Type B pancreatic cell (in vitro differentiated cells): ENCODE measurements around the gene ATP1A1. TPM values are rescaled to one million over a fixed set of nuclear protein-coding genes. Genes with fewer than 3 reads are reported as not detected.

ENCODE experiments used
- DNase-seq: peaks from one replicate; pipeline ENCODE4 v3.0.0; 2021; ENCODE audit warnings: mixed read lengths; ENCODE audit not compliant: unreplicated experiment; ENCODE audit errors: extremely low spot score
- H3K27ac Mint-ChIP-seq: 2 replicates; pipeline ENCODE4 v1.8.0; 2021; ENCODE audit warnings: mild to moderate bottlenecking, mixed read lengths
- H3K27me3 Mint-ChIP-seq: 2 replicates; pipeline ENCODE4 v1.8.0; 2021; ENCODE audit warnings: mixed read lengths
- H3K36me3 Mint-ChIP-seq: 2 replicates; pipeline ENCODE4 v1.8.0; 2021; ENCODE audit warnings: mixed read lengths
- H3K4me1 Mint-ChIP-seq: one replicate; pipeline ENCODE4 v1.8.0; 2021; ENCODE audit warnings: mixed read lengths; ENCODE audit not compliant: unreplicated experiment
- H3K4me3 Mint-ChIP-seq: 2 replicates; pipeline ENCODE4 v1.8.0; 2021; ENCODE audit warnings: mild to moderate bottlenecking, mixed read lengths
- H3K9me3 Mint-ChIP-seq: 2 replicates; pipeline ENCODE4 v1.8.0; 2021; ENCODE audit warnings: mixed read lengths
- CTCF ChIP-seq: fragments of 200-600 bp; sonication (generic); conservative IDR thresholded peaks from 2 replicates; pipeline ENCODE4 v1.5.0; 2021; ENCODE audit warnings: antibody characterized with exemption, mild to moderate bottlenecking
- total RNA-seq: library from RNA; stranded (reverse); gene quantifications from 2 replicates; pipeline ENCODE4 v1.2.1, GENCODE V29; 2021; ENCODE audit warnings: low replicate concordance

ATP1A1 gene
- total RNA-seq, 1 donor from 2014 or later = 374 TPM

DNA sequence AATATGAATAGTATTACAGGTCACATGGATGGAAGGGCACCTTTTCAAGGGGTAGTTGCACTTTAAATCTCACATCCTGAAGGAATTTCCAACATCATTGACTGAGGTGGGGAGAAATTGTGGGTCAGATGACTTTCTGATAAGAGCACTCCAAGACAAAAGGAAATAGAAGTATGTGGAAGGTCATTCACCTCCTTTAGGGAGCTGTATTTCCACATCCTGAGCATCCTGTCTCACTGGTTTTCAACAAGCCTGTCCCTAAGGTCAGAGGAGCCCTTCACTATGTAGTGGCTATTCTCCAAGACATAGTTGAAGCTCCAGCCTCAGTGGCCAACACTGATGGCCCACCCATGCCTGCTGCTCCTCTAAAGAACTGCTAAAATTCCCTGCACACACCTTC, 76.5 kb downstream of the ATP1A1 start:
- Mint-ChIP-seq H3K27ac (no peak overlapping the region), H3K4me3 (no peak overlapping the region), H3K4me1 (peaks cover 30% of the 10 kb centered on the region), H3K9me3 (no peaks in the 10 kb centered on the region), H3K36me3 (no peaks in the 10 kb centered on the region), H3K27me3 (no peaks in the 10 kb centered on the region)
- TF ChIP-seq CTCF = no peak
- no peak for DNase-seq

DNA sequence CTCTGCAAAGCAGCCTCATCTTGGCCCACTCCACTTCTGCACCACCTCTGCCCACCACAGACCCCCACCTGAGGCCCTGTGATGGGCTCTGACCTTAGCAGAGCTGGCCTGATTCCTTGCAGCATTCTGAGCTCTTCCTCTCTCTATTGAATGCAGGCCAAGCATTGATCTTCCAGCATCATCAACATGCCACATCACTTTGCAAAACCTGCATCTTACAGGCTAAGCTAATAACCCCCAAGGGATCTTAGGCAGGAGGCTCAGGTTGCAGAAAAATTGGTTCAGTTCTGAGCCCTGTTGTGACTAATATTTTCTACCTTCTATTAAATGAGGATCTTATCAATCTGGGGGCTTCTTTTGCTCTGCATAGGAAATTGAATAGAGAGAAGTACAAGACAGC, 78.7 kb downstream of the ATP1A1 start:
- no peak for DNase-seq
- H3K4me3 Mint-ChIP-seq = no peak overlapping the region
- H3K4me1 Mint-ChIP-seq = peaks cover 30% of the 10 kb centered on the region
- H3K9me3 Mint-ChIP-seq = no peaks in the 10 kb centered on the region
- no peak for TF ChIP-seq CTCF
- H3K27ac Mint-ChIP-seq = no peak overlapping the region
- H3K36me3 Mint-ChIP-seq = no peaks in the 10 kb centered on the region
- no peaks in the 10 kb centered on the region for H3K27me3 Mint-ChIP-seq

DNA sequence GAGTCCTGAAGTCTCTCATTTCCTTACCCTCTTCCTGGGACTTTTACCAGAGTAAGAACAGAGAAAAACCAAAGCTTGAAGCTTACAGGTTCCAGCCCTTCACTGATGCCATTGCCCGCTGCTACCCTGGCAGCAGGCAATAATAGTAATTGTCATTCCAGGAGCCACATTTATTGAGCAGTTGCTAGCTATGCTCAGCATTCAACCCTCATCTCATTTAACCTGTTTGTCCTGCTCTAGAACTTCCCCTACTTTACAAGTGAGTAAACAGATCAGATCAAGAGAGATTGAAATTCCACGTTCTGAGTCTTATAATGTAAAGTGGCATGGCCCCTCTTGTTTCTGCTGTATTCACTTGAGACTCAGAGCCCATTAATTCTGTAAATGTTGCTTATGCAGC, 80.4 kb downstream of the ATP1A1 start:
- H3K27ac Mint-ChIP-seq = peak overlapping the region; percentile 14
- no peak for DNase-seq
- no peak overlapping the region for H3K4me3 Mint-ChIP-seq
- H3K36me3 Mint-ChIP-seq = no peaks in the 10 kb centered on the region
- peaks cover 29% of the 10 kb centered on the region for H3K4me1 Mint-ChIP-seq
- H3K9me3 Mint-ChIP-seq = no peaks in the 10 kb centered on the region
- TF ChIP-seq CTCF = no peak
- H3K27me3 Mint-ChIP-seq = no peaks in the 10 kb centered on the region

- no peak for TF ChIP-seq CTCF
- Mint-ChIP-seq H3K9me3 (no peaks in the 10 kb centered on the region), H3K36me3 (no peaks in the 10 kb centered on the region), H3K4me3 (no peak overlapping the region), H3K4me1 (peaks cover 25% of the 10 kb centered on the region), H3K27me3 (no peaks in the 10 kb centered on the region), H3K27ac (peak overlapping the region; percentile 14)
- no peak for DNase-seq
These were observed 80.9 kb downstream of the ATP1A1 start for GRCh38 chr1:116453906-116454305.

Other genes starting within 250 kb of the ATP1A1 start
- 7.2 and 10.7 TPM in 2 replicates for gene CD58, start 197.8 kb downstream of the ATP1A1 start, total RNA-seq